GM19463 (cell line): ENCODE data around the gene PIK3CB.
"Not testable (repeated sequence)": the region's sequence is repeated elsewhere in the genome, so short reads cannot be mapped to it uniquely, and the experiment has no call there.

ENCODE experiments used
- ATAC-seq: cut with Tn5 transposase; IDR thresholded peaks from one replicate; pipeline ENCODE4 v1.9.1; 2021; ENCODE audit warnings: mild to moderate bottlenecking, moderate library complexity; ENCODE audit not compliant: unreplicated experiment

PIK3CB gene

GRCh38 chr3:138625707-138626365 lies 208.9 kb downstream of the PIK3CB start:
- ATAC-seq: no peak

- ATAC-seq: no peak
Measured at GRCh38 chr3:138624518-138624917, 210.2 kb downstream of the PIK3CB start.

GRCh38 chr3:138620431-138620830 lies 214.3 kb downstream of the PIK3CB start:
- ATAC-seq: no peak

- ATAC-seq: no peak
Measured at GRCh38 chr3:138615462-138615861, 219.3 kb downstream of the PIK3CB start.

GRCh38 chr3:138609898-138610266 lies 224.8 kb downstream of the PIK3CB start:
- ATAC-seq: no peak

GRCh38 chr3:138608322-138609135 lies 226.2 kb downstream of the PIK3CB start, which contains the start of gene FAIM:
FAIM (plus strand) TSS chr3:138608771; CDS start chr3:138619727, 10,956 bp downstream.
- ATAC-seq: peak; percentile 71

GRCh38 chr3:138604106-138604595 lies 230.6 kb downstream of the PIK3CB start:
- not testable (repeated sequence) for ATAC-seq
